Mesodermal cell (in vitro differentiated cells): ENCODE results near the gene CAMK2G.
A peak's percentile ranks its signal among the peaks of the same experiment; 100 is the strongest.
"Not testable (repeated sequence)": the region's sequence is repeated elsewhere in the genome, so short reads cannot be mapped to it uniquely, and the experiment has no call there.

Experiments
- H3K27ac ChIP-seq: 2 replicates; pipeline ENCODE4 v1.7.0; 2013; ENCODE audit warnings: mild to moderate bottlenecking, low read depth, low read length, moderate library complexity; ENCODE audit not compliant: severe bottlenecking
- H3K36me3 ChIP-seq: 2 replicates; pipeline ENCODE4 v1.7.1; 2013; ENCODE audit warnings: mild to moderate bottlenecking, low read length, moderate library complexity; ENCODE audit not compliant: control insufficient read depth, insufficient read depth
- H3K4me1 ChIP-seq: one replicate; pipeline ENCODE4 v1.7.1; 2013; ENCODE audit warnings: mild to moderate bottlenecking, low read length; ENCODE audit not compliant: insufficient read depth, control insufficient read depth, poor library complexity, severe bottlenecking
- H3K4me3 ChIP-seq: 2 replicates; pipeline ENCODE4 v1.7.0; 2013; ENCODE audit warnings: low read length, control low read depth, mild to moderate bottlenecking; ENCODE audit not compliant: insufficient read depth, poor library complexity, severe bottlenecking; ENCODE audit errors: extremely low read depth
- H3K9me3 ChIP-seq: 2 replicates; pipeline ENCODE4 v1.7.1; 2013; ENCODE audit warnings: mild to moderate bottlenecking, low read length, moderate library complexity; ENCODE audit not compliant: control insufficient read depth
- WGBS, 2 experiments: methylation state at CpG; one replicate each; pipeline ENCODE4 v1.1.5; 2013; ENCODE audit warnings: missing lambda C conversion rate in 2 of 2; ENCODE audit not compliant: insufficient coverage in 2 of 2; 5-methylcytosine and 5-hydroxymethylcytosine counted together

The CAMK2G gene

GRCh38 chr10:73901261-73901660 lies 26.9 kb upstream of the CAMK2G start:
- H3K9me3 ChIP-seq, result no peaks in the 10 kb centered on the region
- H3K27ac ChIP-seq, result no peak overlapping the region
- H3K36me3 ChIP-seq, result no peaks in the 10 kb centered on the region
- WGBS, 2 experiments, result 67 to 76% methylated on average over 3 to 5 of the region's 6 CpGs
- no peak overlapping the region for H3K4me3 ChIP-seq
- peaks cover 29% of the 10 kb centered on the region for H3K4me1 ChIP-seq

GRCh38 chr10:73900064-73900463 lies 25.7 kb upstream of the CAMK2G start:
- Histone ChIP-seq H3K4me1 (peaks cover 18% of the 10 kb centered on the region), H3K9me3 (no peaks in the 10 kb centered on the region), H3K27ac (no peak overlapping the region), H3K4me3 (no peak overlapping the region), H3K36me3 (no peaks in the 10 kb centered on the region)
- WGBS, 2 experiments, result 92 to 93% methylated on average over 5 of the region's 5 CpGs

- Histone ChIP-seq H3K4me1 (peaks cover 19% of the 10 kb centered on the region), H3K9me3 (no peaks in the 10 kb centered on the region), H3K4me3 (no peak overlapping the region), H3K36me3 (no peaks in the 10 kb centered on the region), H3K27ac (peak overlapping the region; percentile 39)
- 81 to 83% methylated on average over 4 of the region's 4 CpGs for WGBS, 2 experiments
Observed at GRCh38 chr10:73899423-73899822, 25.1 kb upstream of the CAMK2G start.

GRCh38 chr10:73898730-73899410 lies 24.5 kb upstream of the CAMK2G start:
- Histone ChIP-seq H3K4me3 (no peak overlapping the region), H3K9me3 (no peaks in the 10 kb centered on the region), H3K4me1 (peaks cover 24% of the 10 kb centered on the region), H3K27ac (peak overlapping the region; percentile 39), H3K36me3 (no peaks in the 10 kb centered on the region)
- 82 to 94% methylated on average over 2 of the region's 2 CpGs for WGBS, 2 experiments

- Histone ChIP-seq H3K36me3 (no peaks in the 10 kb centered on the region), H3K4me1 (peaks cover 28% of the 10 kb centered on the region), H3K4me3 (no peak overlapping the region), H3K27ac (no peak overlapping the region), H3K9me3 (no peaks in the 10 kb centered on the region)
- WGBS, 2 experiments, result no CpG with 5 or more reads among the region's 1 CpG
Observed at GRCh38 chr10:73897693-73898092, 23.3 kb upstream of the CAMK2G start.

- not testable (repeated sequence) for H3K27ac ChIP-seq, H3K4me3 ChIP-seq
- WGBS, 2 experiments, result 91 to 97% methylated on average over 6 to 7 of the region's 9 CpGs
Observed at GRCh38 chr10:73895381-73895780, 21.0 kb upstream of the CAMK2G start.

GRCh38 chr10:73894245-73894971 lies 20.1 kb upstream of the CAMK2G start:
- no peaks in the 10 kb centered on the region for H3K9me3 ChIP-seq
- no peak overlapping the region for H3K4me3 ChIP-seq
- H3K27ac ChIP-seq, result no peak overlapping the region
- H3K36me3 ChIP-seq, result no peaks in the 10 kb centered on the region
- WGBS, 2 experiments, result 72 to 79% methylated on average over 5 to 6 of the region's 6 CpGs
- H3K4me1 ChIP-seq, result peaks cover 37% of the 10 kb centered on the region

More at GRCh38 chr10:73895381-73895780, 21.0 kb upstream of the CAMK2G start:
- not testable (repeated sequence) for H3K36me3 ChIP-seq, H3K9me3 ChIP-seq
- peaks cover 46% of the 10 kb centered on the region for H3K4me1 ChIP-seq

GRCh38 chr10:73893426-73893825 lies 19.1 kb upstream of the CAMK2G start:
- Histone ChIP-seq H3K27ac (no peak overlapping the region), H3K9me3 (no peaks in the 10 kb centered on the region), H3K36me3 (no peaks in the 10 kb centered on the region), H3K4me1 (peaks cover 38% of the 10 kb centered on the region), H3K4me3 (no peak overlapping the region)
- WGBS, 2 experiments, result 92 to 96% methylated on average over 6 of the region's 8 CpGs

- peaks cover 46% of the 10 kb centered on the region for H3K4me1 ChIP-seq
- H3K27ac ChIP-seq, result no peak overlapping the region
- H3K36me3 ChIP-seq, result no peaks in the 10 kb centered on the region
- H3K9me3 ChIP-seq, result no peaks in the 10 kb centered on the region
- H3K4me3 ChIP-seq, result no peak overlapping the region
- WGBS, 2 experiments, result 77 to 90% methylated on average over 5 to 8 of the region's 10 CpGs
Observed at GRCh38 chr10:73892310-73893030, 18.1 kb upstream of the CAMK2G start.

GRCh38 chr10:73891540-73891939 lies 17.2 kb upstream of the CAMK2G start:
- H3K36me3 ChIP-seq, result no peaks in the 10 kb centered on the region
- no peak overlapping the region for H3K27ac ChIP-seq
- WGBS, 2 experiments, result 76 to 81% methylated on average over 4 of the region's 5 CpGs
- peaks cover 53% of the 10 kb centered on the region for H3K4me1 ChIP-seq
- H3K4me3 ChIP-seq, result no peak overlapping the region
- H3K9me3 ChIP-seq, result no peaks in the 10 kb centered on the region
